HG02678 (cell line): ENCODE results near the gene ASL.
"Not testable (repeated sequence)": the region's sequence is repeated elsewhere in the genome, so short reads cannot be mapped to it uniquely, and the experiment has no call there.

ENCODE experiments used
- ATAC-seq: cut with Tn5 transposase; IDR thresholded peaks from one replicate; pipeline ENCODE4 v1.9.1; 2021; ENCODE audit warnings: mild to moderate bottlenecking, moderate library complexity; ENCODE audit not compliant: unreplicated experiment

ASL gene

GRCh38 chr7:66116680-66117420 lies 41.2 kb downstream of the ASL start:
- not testable (repeated sequence) for ATAC-seq

- no peak for ATAC-seq
Observed at GRCh38 chr7:66118603-66119002, 43.0 kb downstream of the ASL start.

- no peak for ATAC-seq
Observed at GRCh38 chr7:66119245-66119850, 43.7 kb downstream of the ASL start.

- no peak for ATAC-seq
Observed at GRCh38 chr7:66123175-66123528, 47.5 kb downstream of the ASL start.

- not testable (repeated sequence) for ATAC-seq
Observed at GRCh38 chr7:66124569-66124861, 48.9 kb downstream of the ASL start.

- no peak for ATAC-seq
Observed at GRCh38 chr7:66125052-66125694, 49.6 kb downstream of the ASL start.

- ATAC-seq, result not testable (repeated sequence)
Observed at GRCh38 chr7:66125781-66126352, 50.2 kb downstream of the ASL start.

GRCh38 chr7:66127172-66127571 lies 51.6 kb downstream of the ASL start:
- ATAC-seq, result not testable (repeated sequence)

- no peak for ATAC-seq
Observed at GRCh38 chr7:66138994-66139752, 63.6 kb downstream of the ASL start.

- no peak for ATAC-seq
Observed at GRCh38 chr7:66140924-66141323, 65.3 kb downstream of the ASL start.

- ATAC-seq, result no peak
Observed at GRCh38 chr7:66142334-66142733, 66.7 kb downstream of the ASL start.

- no peak for ATAC-seq
Observed at GRCh38 chr7:66142996-66143395, 67.4 kb downstream of the ASL start.
